ENCODE measurements around the gene TAF1B. TPM values are rescaled to one million over a fixed set of nuclear protein-coding genes. Genes with fewer than 3 reads are reported as not detected.

The TAF1B gene
- total RNA-seq, result 6.3 TPM
- long read RNA-seq, partial matches to known transcripts, result 0 of 3 reads
- long read RNA-seq, other reads (novel, unspliced or antisense), result 1 of 3 reads

DNA sequence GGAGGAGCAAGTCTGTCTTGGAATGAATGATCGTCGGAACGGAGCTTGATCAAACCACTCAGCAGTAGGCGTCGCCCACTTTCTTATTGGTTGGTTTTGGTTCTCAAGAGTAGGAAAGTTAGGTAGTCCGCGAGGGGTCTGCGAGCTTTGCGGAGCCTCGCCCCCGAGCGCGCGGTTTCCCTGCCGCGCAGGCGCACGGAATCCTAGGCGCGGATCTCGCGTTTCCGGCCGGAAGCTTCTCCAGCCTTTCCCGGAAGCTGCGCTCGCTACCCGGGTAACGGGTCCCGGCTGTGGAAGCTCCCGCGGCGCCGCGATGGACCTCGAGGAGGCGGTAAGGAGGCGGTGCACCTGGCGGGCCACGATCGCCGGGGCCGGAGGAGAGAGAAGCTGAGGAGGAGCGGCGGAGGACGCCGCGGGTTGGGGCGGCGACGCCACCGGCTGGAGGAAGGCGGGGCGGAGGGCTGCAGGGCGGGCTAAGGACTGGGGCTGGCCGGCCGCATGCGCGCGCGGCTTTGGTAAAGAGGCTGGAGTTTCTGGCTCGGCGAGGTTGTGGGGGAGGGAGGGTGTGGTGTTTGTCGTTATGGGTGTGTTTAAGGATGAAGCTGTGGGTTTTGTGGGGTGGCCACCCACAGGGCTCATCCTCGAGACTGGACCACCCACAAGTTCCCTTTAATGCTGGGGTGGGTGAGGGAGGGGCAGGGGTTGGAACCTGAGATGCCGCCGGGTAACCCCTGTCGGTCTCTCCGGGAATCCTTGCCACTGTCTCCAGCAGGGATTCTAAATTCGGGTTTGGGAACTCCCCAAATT is at the start of gene TAF1B:
Gene TAF1B, plus strand, starts transcription at position 246 of the 807 bp plus-strand sequence. Its CDS starts 68 bp downstream, at position 314.
- intact Hi-C loops (cut with DNase I), result loop anchor here (5.0 kb wide), 2 partner anchors 46 to 109 kb away; partner anchors contain the start of gene GRHL1
- peak; percentile 93 for DNase-seq (ENCODE audit: missing footprints)
- ATAC-seq, result peak; percentile 97

DNA sequence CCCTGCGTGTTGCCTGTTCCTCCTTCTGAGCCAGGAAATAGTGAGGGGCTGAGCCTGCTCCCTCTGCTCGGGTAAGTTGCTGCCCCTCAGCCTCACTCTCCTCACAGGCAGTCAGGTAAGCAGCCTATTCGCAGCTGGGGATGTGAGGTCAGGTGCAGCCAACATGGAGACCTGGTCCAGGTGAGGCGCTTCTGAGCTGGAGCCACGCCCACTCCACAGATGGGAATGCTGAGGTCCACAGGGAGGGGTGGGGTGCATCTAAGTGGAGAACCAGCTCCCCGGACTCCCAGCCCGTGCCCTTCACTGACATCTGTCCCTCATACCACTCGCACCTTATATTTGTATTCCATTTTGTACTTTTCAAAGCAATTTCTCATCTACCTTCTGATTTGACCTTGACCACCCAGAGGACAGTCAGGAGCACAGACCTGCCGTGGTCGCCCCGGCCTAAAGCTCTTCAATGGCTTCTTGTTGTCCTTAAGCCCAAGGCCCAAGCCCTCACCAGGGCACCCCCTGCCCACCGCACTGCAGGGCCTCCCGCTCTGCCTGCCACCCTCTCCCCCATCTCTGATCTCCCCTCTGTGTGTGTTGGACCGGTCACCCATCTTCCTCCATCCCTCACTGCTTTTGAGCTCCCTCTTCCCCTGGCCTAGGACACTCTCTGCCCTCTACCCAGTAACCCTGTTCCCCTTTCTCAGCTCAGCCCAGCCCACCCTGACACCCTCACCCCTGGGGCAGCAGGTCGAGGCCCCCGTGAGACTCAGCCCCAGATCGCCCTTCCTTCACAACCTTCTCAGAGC is 49.2 kb upstream of the TAF1B start:
- DNase-seq (ENCODE audit: missing footprints), result no peak
- intact Hi-C loops (cut with DNase I), result no loop called here
- no peak for ATAC-seq

DNA sequence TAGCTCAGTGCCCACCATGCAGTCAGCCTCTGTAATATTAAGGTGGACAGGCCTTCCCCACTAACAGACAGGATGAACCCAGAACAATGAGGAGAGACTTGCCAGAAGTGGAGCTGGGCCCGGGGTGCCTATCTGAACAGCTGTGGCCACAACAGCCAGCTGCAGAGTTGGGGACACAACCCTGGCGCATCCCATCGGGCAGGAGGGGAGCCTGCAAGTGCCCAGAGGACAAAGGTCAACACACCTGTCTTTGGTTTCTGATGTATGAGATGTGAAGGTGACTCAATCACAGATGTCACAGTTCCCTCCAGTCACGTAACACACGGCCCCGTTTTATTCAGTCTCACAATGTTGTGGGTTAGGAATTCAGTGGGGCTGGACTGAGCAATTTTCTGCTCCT is 48.2 kb upstream of the TAF1B start:
- DNase-seq (ENCODE audit: missing footprints) (no peak), ATAC-seq (no peak)
- intact Hi-C loops (cut with DNase I), result loop anchor here (5.0 kb wide), 2 partner anchors 47 to 247 kb away; partner anchors contain the start of genes KLF11 and TAF1B

DNA sequence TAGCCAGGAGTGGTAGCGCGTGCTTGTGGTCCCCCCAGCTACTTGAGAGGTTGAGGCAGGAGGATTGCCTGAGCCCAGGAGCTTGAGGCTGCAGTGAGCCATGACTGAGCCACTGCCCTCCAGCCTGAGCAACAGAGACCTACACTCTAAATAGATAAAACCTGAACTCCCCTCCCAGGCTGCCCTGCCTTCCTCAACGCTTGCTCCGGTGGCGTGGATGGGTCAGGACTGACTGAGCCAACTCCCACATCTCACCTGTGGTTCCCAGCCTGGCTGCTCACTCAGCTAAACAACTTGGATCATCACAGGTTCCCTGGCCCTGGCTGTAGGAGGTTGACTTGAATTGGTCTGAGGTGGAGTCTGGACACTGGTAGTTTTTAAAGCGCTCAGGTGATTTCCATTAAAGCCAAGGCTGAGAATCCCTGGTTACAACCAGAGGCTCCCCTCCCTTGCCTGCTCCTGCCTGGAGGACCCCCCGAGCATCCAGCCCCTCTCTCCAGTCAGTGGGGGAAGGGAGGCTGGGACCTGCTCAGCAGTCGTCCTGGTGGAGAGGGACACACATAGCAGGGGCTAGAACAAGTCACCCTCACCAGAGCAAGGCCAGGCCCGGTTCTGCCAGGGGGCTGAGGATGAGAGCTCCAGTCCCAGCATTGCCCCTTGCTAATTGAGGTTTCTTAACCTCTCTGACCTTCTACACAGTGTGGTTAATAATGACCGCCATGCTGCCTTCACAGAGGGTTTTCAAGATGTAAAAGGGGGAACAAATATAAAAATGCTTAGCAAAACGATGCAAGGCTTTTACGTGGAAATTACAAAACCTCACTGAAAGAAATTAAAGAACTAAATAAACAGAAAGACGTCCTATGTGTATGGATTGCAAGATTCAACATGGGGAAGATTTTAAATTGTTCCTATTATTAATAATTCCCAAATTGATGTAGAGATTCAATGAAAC is 46.9 kb upstream of the TAF1B start:
- no peak for ATAC-seq
- intact Hi-C loops (cut with DNase I), result loop anchor here (5.0 kb wide), 2 partner anchors 46 to 246 kb away; partner anchors contain the start of genes KLF11 and TAF1B
- no peak for DNase-seq (ENCODE audit: missing footprints)

DNA sequence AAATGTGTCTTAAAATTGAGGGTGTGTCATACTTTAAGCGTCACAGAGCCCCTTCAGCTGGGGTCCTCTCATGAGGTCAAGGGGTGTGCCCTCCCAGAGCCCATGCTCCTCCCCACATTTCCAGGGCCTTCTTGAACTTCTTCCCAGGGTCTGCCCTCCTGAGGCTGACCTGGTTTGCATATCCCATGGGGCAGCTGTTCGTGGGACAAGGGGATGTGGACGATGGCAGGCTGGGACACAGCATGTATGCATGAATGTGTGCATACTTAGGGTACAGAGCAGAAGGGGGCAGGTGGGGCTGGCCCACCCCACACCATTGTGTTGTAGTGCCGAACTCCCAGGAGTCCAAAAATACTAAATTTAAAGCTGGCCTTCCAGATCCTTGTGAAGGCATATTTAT is 46.2 kb upstream of the TAF1B start:
- ATAC-seq, result no peak
- intact Hi-C loops (cut with DNase I), result loop anchor here (5.0 kb wide), 2 partner anchors 45 to 245 kb away; partner anchors contain the start of genes KLF11 and TAF1B
- no peak for DNase-seq (ENCODE audit: missing footprints)

DNA sequence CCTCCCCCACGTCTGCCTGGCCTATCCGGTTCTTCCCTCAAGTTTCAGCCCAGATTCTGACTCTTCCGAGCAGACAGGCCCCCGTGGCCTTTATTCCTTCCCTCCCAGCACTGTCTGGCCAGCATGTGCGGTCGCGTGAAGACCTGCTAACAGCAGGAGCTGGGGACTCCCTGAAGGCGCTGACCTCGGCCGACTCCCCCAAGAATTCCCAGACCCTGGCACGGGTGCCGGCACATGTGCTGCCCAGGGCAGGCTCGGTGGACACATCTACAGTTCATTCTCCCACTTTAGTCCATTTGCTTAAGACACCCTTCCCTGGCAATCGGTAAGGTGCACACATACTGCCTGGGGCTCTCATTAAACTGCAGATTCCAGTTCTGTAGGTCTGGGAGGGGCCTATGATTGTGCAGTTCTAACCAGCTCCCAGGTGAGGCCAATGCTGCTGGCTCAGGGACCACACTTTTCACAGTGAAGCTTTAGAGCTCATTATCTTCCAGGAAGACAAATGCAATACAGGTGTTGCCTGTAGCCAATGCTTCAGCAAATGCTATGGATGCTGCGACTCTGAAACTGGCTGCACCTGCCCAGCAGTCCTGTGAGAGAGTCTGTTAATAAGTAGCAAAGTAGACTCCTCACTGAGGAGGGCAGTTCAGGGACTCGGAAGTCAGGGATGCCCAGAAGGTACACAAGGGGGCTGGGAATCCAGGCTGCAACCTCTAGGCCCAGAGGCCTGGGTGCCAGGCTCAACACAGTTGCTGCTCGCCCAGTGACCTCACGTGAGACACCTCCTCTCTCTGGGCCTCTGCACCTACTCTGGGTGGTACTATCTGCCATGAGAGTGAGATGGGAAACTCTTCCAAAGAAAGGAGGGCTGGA is 45.4 kb upstream of the TAF1B start:
- ATAC-seq (no peak), DNase-seq (ENCODE audit: missing footprints) (no peak)

DNA sequence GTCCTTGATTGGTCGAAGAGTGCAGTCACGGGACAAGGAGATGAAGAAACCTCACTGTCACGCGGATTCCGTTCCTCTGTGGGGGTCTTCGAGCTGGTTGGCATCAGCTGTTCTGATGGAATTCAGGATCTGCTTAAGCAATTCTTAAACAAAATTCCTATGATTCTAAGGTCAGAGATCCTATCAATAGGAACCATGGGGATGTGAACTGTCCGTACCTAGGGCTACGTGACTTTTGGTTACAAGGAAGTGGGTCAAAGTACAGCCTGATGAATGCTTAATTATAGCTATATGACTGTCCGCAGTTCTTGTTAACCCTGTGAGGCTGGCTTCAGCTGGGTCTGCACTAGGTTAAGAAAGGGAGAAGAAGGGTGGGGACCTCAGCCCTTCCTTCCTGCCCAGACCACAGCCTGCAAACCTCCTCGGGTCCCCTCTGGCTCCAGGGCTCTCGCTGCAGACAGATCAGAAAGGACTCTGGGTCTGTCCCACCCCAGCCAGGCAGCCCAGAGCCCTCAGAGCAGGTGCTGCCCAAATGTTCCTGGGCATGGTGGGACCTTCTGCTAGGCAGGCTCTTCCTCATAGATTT is 44.2 kb upstream of the TAF1B start:
- no peak for DNase-seq (ENCODE audit: missing footprints)
- intact Hi-C loops (cut with DNase I), result loop anchor here (5.0 kb wide), 2 partner anchors 43 to 243 kb away; partner anchors contain the start of genes KLF11 and TAF1B
- ATAC-seq, result no peak

More for the DNA sequence above, 45.4 kb upstream of the TAF1B start:
- intact Hi-C loops (cut with DNase I), result loop anchor here (5.0 kb wide), 2 partner anchors 44 to 244 kb away; partner anchors contain the start of genes KLF11 and TAF1B

DNA sequence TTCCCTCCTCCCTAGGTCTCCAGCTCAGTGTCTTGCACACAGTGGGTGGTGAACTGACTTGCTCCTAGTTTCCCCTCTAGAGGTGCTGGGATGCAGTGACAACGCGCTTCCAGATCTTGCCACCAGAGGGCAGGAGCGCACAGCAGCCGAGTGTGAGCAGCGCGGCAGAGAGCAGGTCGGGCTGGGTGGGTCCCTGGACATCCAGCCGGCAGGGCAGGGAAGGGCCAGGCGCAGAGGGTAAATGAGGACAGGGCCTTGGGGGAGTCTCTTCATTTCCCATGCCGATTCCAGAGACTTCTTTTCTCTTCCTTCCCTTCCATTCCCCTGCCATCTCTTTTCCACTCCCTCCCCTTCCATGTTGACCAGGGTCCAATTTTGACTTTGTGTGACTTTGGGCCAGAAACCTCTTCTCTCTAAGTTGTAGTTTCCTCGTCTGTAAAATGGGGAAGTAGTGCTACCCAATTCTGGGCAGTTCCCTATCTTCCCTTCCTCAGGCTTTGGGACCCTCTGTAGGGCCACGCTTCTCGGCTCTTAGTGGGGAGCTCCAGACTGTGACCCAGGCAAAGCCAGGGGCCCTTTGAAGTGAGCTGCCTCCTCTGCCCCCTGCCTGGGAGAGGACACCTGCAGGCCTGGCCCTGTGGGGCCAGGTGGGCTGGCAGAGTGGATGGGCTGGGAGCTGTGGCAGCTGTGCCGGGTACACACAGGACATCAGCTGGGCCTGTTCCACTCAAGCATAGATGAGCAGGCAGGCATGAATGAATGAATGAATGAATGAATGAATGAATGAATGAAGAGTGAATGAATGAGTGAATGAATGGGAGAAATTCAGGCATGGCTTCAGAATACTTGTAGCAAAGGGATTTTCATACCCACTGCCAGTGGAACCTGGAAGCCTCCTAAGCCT is 43.3 kb upstream of the TAF1B start:
- peak; percentile 83 for ATAC-seq
- intact Hi-C loops (cut with DNase I), result loop anchor here (5.0 kb wide), 2 partner anchors 42 to 242 kb away; partner anchors contain the start of genes KLF11 and TAF1B
- DNase-seq (ENCODE audit: missing footprints), result peak; percentile 91

DNA sequence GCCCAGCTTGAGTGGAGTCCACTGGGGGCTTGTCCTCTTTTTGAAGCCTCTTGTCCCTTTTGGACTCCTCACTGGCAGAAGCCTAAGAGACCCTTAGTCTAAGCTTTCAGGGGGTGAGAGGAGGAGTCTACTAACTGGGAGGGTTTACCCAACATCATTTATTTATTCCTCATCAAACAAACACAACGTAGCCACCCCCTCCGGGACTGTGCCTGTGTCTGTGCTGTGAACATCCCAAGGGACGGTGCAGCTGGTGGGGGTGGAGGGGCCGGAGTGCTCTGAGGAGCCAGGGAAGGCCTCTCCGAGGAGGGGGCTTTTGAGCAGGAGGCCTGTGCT is 42.7 kb upstream of the TAF1B start:
- intact Hi-C loops (cut with DNase I), result no loop called here
- DNase-seq (ENCODE audit: missing footprints) (no peak), ATAC-seq (no peak)

DNA sequence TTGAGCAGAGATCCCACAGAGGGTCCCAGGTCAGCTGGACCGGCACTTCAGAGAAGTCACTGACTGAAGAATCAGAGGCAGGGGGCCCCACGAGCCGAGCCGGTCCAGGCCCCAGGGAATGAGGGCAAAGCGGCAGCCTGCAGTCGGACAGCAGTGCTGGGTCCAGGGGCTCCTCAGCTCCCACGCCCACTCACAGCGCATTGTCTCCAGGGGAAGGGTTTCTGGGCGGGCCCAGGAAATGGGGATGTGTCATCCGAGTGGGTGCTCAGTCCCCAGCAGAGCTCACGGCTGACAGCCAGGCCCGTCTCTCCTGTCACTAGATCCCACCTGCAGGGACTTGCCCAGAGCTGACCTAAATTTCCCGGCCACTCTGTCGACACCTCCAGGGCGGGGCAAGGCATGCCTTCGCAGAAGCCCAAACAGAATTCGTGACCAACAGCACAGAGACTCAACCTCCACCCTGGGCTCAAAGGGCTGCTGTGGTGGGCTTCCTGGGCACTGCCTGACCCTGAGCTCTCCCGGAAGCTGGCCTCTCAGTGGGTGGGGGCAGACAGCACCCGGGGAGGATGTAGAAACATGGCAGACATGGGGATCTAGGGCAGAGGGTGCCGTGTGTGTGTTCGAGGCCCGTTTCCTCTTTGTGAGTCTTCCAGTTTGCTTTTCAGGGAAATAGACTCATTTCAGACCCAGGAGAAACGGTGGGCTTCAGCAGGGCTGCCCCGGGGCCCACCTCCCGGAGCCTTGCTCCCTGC is 42.1 kb upstream of the TAF1B start:
- ATAC-seq (no peak), DNase-seq (ENCODE audit: missing footprints) (no peak)
- intact Hi-C loops (cut with DNase I), result no loop called here

DNA sequence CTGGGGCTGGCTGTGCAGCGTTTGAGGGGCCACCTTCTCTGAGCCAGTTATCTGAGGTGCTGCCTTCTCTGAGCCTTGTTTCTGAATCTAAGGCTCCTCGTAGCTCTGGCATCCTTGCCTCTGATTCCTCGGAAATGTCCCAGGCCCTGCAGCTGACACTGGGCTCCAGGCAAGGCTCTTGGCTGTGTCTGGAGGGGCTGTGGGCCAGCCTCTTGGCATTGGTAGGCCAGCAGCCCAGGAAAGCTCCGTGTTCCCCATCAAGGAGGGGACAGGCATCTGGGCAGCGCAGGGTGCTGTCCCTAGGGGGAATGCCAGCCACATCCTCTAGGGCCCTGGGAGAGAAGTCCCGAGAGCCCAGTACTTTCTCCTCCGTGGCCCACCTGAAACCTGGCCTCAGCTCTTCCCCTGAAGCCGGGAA is 40.7 kb upstream of the TAF1B start:
- no peak for DNase-seq (ENCODE audit: missing footprints)
- no peak for ATAC-seq
- intact Hi-C loops (cut with DNase I), result no loop called here

DNA sequence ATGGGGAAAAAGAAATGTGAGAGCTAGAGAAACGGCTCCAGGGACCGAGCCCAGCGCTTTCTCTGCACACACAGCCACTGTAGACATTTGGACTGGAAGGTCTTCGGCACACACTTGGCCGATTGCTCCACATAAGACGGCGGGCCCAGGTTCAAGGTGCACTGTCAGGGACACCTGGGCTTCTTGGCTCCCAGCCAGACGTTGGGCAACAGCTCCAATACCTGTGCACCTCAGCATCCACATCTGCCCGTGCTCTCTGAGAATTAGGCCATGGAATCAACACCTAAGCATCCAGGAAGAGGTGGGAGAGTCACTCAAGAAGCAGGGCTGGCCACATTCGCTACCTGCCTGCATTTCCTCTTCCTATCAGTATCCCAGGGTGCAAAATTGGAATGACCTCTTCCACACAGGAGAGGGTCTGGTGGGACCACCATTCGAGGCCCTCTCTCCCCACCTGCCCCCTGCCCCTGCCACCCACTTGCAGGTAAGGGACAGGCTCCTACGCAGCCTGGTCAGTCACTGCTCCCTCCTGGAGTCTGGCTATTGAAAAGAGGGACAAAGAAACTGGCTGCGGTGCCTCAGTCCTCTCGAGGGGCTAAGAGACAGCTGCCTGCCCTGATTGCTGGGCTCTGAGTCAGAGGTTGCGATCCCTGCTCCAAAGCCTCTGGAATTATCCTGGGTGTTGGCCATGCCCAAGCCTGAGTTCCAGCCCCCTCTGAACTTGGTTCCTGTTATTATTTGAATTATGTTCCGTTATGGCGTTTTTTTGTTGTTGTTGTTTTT is 40.1 kb upstream of the TAF1B start:
- DNase-seq (ENCODE audit: missing footprints) (no peak), ATAC-seq (peak; percentile 21)
- intact Hi-C loops (cut with DNase I), result no loop called here

DNA sequence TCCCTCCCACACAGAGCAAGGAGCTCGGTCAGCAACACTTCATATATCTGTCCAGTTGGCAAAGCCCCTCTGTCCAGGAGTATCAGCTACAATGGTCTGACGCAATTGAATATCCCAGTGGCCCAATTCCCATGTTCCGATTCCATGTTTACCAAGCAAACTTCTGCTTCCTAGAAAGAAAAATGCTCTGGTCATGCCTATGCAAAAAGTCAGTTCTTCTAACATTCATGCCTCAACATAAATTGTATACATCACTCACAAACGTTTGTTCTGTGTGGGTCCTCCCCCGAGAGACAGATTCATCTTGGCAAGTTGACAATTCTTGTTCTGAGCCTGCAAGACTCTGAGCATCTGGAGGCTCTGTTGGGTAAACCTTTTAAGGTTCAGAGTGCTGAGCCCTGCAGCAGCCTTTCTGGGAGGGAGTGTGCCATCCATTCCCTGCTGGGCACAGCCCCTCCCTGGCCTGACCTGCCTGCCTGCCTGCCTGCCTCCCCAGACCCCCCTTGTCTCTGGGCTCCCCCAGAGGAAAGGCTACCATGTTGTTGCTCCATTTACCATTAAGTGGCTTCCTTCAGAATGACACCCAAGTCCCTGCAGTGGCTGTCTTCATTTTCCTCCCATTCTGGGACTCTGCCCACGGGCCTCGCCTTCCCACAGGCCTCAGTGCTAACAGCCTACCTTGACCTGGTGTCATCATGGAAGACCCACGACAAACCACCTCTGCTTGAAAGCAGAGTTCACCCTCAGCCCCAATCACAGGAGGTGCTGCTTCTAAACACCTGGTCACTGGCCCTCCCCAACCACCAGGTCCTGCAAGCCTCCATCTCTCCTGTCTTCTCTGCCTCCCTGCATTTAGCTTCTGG is 37.6 kb upstream of the TAF1B start:
- ATAC-seq (peak; percentile 32), DNase-seq (ENCODE audit: missing footprints) (no peak)
- intact Hi-C loops (cut with DNase I), result no loop called here

DNA sequence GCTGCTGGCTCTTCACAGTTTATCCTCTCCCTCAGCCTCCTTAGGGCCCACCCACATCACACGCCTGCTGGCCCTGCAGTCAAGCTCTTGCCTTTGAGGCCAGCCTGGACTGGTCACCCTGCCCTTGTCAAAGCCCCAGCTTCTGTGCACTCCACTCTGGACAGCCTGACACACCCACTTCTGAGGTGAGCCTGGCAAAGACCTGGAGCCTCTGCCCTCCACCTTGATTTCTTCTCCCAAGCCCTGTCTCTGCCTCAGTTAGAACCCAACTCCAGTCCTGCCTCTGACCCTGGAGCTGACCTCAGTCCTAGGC is 37.0 kb upstream of the TAF1B start:
- ATAC-seq (no peak), DNase-seq (ENCODE audit: missing footprints) (no peak)
- intact Hi-C loops (cut with DNase I), result no loop called here

Measured in Right ventricle myocardium inferior (tissue), 1 donor.